NCI-H1048 (cell line): ENCODE data around the gene SYTL3.
"Not testable (repeated sequence)": the region's sequence is repeated elsewhere in the genome, so short reads cannot be mapped to it uniquely, and the experiment has no call there.

Experiments
- DNase-seq: peaks from one replicate; lab custom pipeline; 2025; lab: John Stamatoyannopoulos, UW

Gene SYTL3

DNA sequence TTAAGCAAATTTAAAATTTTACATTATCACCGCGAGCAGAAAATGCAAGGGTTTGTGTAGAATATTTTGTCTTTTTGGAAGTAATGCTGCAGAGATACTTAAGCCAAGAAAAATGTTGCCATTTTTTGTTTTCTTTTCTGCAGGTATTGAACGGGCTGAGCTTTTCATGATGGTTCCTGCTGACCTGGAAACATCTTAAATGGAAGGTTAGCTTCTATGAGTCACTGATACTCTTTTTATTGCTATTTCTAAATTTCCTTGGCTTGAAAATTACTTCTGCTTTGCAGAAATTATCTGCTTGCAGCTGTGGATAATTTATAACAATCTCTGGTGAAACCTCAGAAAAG is 12.7 kb downstream of the SYTL3 start:
- DNase-seq = no peak

DNA sequence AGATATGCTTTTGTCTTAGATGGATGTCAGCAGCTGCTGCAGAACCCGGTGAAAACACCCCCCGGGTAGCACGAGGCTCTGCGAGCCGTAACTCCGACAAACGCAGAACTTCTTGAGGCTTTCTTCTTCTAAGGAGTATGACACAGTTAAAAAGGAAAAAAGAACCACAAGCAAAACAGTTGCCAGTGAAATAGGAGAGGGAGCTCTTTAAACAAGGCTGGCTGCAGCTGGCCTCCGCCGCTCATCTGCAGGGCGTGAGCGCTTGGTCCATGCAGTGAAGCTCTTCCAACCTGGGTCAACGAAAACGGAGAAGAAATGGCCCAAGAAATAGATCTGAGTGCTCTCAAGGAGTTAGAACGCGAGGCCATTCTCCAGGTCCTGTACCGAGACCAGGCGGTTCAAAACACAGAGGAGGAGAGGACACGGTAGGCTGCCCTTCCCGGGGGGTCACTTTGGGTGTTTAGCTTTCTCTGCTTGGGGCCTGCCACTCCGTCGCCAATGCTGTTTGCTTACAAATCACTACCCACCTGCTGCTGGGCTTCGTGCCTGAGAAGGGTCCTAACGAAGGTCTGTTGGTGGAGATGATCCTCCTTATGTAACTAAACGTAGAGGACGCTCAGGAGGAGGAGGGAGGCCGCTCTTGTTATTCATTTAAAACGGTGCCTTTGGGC is 13.2 kb downstream of the SYTL3 start:
- no peak for DNase-seq

DNA sequence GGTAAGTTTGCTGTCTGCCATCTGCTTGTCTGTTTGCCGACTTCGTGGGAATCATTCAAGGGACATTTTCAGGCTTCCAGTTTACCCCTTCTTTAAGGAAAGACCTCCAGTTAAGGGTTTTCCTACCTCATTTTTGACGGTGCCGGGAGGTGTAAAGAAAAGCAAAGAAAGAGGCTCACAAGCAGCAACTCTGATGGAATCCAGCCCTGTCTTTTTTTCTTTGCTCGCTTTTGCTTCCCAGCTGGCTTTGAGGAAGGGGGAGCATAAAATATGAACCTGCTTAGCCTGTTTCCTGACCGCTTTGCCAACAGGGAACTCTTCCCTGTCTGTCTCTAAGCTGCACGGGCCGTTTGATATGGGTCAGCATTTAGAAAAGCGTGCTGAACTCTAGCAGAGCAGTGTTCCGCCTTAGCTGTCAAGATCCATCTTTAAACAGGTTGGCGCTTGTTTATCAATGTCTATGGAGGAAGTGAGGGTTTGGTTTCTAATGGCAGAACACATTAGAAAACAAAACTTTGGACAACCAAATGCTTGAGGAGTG is 13.8 kb downstream of the SYTL3 start:
- DNase-seq = no peak

DNA sequence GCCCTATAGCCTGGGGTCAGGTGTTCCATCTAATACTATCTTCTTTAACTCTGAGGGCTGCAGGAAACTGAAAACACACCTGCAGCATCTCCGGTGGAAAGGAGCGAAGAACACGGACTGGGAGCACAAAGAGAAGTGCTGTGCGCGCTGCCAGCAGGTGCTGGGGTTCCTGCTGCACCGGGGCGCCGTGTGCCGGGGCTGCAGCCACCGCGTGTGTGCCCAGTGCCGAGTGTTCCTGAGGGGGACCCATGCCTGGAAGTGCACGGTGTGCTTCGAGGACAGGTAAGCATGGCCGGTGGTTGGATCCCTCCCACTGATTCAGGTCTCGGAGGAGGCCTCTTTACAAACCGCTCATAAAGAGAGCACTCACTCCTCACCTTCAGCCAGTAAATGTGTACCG is 15.5 kb downstream of the SYTL3 start:
- DNase-seq = no peak

DNA sequence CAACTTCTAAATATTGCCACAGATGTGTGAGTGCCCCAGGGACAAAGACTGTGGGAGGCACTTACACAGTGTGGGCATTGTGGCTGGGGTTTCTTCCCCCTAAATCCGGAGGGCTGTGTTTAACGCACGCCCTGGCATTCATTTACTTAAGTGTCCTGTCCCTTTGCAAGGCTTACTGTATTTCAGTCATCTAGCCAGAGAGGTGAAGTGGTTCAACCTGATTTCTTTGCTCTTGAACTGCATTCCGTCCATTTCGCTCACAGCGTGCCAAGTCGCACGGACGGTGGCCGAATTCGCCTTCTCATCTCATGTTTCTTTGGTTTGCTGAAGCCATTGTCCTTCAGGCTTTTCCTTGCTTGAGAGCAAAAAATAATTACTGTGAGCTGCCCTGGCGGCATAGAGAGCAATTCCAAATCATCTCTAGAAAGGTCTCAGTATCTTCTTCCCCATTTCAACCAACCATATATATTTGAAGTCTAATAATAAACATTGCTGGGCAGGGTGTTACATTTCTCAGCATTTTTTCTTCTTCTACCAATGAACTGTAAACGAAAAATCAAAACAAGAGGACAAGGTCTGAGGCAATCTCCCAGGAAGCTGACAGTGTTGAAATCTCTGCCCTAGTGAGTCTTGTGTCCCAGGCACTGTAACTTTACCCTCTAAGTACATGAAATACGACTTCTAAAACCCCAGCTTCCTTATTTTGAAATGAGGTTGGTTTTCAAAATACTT is 16.9 kb downstream of the SYTL3 start:
- DNase-seq = no peak

DNA sequence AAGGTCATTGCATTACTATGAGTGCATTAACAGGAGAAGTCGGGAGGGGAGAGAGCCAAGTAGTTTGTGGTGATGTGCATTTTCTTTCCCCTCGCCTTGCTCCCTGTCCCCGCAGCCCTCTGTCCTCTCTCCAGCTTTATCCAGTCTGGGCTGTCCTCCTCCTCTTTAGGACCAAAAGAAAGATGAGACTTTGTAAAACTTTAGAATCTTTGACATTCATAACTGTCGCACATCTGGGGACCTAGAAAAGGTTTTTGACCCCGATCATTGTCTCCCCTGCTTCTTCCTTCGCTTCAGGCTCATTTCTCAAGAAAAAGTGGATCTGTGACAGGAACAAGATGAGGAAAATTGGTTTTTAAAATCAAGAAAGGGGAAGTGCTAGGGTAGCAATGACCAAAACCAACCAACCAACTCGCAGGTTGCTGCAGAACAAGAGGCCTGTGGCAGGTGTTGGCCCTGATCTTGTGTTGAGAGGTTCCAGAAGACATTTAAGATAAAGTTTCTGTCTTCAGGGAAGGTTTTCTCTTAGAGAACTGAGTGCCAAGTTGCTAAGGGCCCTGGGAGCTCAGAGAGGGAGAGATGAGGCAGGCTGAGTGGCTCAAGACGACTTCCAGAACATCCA is 17.6 kb downstream of the SYTL3 start:
- no peak for DNase-seq

DNA sequence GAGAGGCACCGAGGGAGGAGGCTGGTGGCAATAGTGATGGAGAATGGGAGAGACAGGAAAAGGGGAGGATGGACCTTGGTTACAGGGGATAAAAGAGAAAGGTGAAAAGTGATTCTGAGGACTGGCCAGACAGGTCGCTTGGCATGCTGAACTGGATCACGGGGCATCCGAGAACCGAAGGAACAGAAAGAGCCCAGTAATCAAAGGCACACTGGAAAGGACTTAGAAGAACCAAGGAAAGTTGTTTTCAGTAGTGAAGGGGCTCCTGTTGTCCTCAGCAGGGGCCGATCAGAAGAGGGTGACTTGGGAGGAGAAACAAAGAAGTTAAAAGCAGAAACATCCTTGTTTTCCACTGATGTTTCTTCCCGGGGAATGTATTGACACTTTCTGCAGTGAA is 18.9 kb downstream of the SYTL3 start:
- DNase-seq = no peak

DNA sequence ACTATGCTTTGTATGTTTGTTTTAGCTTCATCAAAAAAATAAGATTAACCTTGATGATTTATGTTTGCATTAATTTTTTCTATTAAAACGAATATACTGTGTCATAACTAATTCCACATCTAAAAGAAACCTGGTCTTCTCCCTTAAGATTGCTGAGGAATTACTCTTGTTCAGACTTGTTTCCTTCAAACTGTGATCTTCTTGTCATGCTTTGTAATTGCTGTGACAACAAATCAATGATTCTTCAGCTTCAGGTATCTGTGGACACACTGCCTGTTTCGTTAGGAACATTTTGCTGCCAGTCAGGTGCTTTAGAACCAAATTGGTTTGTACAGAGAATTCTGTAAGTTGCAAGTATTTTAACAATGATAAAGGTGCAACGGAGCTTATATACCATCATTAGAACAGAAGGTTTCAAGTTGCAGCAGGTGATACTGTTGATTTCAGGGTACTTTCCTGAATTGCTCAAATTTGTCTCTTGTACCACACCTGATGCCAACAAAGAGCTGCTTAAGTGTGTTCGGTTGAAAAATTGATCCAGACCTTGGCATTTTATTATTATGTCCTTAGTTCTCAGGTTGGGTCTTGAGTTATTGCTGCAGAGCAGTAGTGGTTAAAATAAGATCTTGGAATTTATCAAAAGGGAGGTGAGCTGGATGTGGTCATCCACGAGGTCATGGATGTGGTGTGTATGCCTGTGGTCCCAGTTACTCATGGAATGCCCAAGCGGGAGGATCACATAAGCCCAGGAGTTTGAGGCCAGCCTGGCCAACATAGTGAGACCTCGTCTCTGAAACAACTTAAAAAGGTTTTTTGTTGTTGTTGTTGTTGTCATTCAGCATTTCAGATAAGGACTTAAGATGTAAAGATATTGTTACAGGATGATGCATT is 19.5 kb downstream of the SYTL3 start:
- no peak for DNase-seq

DNA sequence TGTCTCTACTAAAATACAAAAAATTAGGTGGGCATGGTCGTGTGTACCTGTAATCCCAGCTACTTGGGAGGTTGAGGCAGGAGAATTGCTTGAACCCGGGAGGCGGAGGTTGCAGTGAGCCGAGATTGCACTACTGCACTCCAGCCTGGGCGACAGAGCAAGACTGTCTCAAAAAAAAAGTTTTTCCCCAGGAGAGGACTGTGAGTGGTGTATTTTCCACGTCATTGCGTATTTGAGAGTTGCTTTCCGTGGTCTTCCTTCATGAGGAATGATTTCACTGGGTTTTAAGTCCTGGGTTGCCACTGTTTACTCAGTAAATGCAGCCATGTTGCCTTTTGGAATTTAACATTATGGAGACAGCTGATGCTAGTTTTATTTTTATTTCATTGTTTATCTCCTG is 22.3 kb downstream of the SYTL3 start:
- DNase-seq = not testable (repeated sequence)

DNA sequence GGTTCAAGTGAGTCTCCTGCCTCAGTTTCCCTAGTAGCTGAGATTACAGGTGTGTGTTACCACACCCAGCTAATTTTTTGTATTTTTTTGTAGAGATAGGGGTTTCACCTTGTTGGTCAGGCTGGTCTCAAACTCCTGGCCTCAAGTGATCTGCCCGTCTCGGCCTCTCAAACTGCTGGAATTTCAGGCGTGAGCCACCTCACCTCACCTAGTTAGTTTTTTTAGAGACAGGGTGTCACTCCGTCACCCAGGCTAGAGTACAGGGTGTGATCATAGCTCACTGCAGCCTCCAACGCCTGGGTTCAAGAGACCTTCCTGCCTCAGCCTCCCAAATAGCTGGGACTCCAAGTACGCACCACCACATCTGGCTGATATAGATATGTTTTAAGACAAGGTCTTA is 22.9 kb downstream of the SYTL3 start:
- DNase-seq = no peak

DNA sequence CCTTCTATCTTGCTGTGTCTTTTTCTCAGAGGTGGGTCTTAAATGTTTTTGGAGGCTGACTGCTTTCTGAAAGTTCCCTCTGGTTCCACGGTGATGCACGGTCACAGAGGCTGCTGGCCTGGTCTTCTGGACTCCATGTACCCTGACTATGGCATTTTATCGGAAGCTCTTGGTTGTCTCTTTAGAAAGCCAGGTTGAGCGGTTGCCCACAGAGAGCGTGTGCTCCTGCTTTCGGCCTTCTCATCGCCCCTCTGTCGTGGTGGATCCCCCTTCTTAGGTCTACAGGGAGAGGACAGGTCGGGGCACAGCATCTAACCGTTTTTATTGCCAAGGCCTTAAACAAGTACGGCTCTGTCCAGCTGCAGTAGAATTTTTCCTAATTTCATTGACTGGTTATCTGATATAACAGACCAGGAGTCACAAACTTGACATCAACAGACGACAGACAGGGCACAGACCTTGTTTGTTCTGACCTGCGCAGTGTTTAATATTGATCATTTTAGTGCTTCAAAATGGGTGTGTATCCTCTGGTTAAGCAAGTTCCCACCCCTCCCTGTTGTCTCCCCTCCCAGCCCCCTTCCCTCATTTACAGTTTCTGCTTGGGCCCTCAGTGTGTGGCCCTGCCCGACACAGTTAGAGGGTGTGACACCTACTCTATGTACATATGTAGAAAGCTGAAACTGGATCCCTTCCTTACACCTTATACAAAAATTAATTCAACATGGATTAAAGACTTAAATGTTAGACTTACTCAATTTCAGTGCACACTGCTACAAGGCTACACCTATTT is 24.7 kb downstream of the SYTL3 start:
- DNase-seq = no peak

DNA sequence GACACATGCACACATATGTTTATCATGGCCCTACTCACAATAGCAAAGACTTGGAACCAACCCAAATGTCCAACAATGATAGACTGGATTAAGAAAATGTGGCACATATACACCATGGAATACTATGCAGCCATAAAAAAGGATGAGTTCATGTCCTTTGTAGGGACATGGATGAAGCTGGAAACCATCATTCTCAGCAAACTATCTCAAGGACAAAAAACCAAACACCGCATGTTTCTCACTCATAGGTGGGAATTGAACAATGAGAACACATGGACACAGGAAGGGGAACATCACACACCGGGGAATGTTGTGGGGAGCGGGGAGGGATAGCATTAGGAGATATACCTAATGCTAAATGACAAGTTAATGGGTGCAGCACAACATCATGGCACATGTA is 27.2 kb downstream of the SYTL3 start:
- not testable (repeated sequence) for DNase-seq

DNA sequence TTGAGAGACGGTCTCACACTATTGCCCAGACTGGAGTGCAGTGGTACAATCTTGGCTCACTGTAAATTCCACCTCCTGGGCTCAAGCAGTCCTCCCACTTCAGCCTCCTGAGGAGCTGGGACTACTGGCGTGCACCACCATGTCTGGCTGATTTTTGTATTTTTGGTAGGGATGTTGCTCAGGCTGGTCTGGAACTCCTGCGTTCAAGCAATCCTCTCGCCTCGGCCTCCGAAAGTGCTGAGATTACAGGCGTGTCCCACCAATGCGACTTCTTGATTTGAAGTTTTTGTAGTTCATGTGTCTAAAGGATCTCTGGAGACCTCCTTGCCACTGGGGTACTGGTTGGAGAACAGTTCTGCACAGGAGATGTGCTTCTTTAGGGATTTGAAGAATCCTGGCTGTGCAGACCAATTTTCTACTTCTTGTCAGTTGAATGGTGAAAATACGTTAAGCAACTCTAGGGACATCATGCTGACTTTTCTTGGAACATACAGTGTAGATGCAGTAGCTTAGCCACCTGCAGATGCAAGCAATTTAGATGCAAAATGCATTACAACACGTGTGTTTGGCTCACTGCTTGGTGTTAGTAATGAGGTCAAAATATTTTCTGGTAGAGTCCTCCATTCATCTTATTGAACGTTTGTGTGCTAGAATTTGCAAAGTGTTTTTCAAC is 28.2 kb downstream of the SYTL3 start:
- no peak for DNase-seq

DNA sequence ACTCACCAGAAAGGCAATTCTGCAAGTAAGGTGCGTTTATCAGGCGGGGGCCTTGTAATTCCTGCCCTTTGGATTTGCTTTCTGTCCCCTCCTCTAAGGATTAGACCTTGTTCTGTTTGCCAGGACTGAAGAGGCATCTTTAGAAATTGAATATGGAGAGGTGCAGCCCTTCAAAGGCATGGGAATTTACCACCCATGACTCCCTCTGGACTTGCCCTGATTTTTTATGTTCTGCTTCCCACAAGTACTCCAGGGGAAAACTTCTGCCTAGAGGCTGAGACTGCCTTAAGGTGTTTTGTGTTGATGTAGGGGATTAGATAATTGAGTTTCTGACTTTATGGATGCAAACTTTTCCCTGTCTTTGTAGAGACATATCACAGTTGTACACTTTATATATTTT is 30.2 kb downstream of the SYTL3 start:
- no peak for DNase-seq

DNA sequence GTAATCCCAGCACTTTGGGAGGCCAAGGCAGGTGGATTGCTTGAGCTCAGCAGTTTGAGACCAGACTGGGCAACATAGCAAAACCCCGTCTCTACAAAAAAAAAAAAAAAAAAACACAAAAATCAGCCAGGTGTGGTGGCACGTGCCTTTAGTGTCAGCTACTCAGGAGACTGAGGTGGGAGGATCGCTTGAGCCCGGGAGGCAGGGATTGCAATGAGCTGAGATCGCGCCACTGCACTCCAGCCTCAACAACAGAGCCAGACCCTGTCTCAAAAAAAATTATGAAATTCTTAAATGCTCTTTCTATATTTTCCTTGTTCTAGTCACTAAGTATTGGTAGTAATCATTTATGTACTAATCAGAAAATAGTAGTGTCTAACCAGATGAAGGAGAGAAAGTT is 30.6 kb downstream of the SYTL3 start:
- DNase-seq = no peak

DNA sequence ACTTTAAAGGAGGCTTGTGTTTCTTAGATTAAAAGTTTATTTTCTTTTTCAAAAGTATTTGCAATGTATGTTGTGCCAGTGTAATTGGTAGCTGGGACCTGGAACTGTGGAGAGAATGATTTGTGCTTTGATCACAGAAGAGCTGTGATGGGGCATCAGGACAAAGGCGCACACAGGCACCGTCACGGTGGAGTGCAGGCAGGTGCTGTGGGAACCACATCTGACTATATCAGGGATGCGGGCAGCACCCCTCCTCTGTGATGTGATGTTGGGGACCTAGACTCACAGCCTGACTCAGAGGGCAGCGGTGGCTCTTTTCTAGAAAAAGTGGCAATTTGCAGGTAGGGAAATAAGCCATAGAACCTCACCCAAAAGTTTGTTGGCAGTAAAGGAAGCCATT is 34.5 kb downstream of the SYTL3 start:
- DNase-seq = no peak

DNA sequence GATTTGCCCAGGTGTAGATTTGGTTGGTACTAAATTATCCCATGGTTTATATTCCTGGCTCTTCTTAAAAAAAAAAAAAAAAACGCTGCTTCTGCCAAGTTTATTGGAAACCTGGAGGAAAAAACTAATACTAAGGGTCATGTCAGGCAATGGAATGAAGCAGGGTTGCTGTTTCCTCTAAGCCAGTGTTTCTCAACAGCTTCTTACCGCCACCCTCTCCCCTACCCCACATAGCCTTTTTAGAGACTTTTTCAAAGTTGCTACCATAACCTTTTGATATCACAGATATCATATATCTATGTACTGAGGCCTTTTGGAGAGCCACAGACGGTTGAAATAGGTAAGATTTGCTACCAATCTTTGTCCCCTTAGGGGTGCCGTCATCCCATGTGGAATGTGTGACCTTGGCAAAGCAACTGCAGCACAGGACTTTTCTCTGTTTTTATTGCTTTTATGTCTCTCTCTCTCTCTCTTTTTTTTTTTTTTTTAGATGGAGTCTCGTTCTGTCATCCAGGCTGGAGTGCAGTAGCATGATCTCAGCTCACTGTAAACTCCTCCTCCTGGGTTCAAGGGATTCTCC is 35.0 kb downstream of the SYTL3 start:
- no peak for DNase-seq

DNA sequence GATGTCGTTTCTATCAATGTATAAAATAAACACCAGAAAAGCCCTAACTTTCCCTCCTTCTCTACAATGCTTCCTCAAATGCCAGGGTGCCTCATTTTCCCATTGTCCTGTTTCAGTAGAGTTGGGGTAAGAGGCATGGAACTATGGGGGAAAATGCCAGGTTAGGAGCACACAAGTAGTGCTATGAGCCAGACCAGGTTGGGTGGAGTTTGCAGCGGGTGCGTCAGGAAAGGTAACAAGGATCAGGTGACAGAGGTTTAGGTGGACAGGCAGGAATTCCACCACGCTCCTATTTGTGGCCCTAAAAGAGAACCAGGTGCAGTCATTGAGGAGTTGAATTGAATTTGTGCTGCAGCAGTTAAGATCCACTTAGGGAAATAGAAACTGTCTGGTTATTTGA is 36.5 kb downstream of the SYTL3 start:
- no peak for DNase-seq

DNA sequence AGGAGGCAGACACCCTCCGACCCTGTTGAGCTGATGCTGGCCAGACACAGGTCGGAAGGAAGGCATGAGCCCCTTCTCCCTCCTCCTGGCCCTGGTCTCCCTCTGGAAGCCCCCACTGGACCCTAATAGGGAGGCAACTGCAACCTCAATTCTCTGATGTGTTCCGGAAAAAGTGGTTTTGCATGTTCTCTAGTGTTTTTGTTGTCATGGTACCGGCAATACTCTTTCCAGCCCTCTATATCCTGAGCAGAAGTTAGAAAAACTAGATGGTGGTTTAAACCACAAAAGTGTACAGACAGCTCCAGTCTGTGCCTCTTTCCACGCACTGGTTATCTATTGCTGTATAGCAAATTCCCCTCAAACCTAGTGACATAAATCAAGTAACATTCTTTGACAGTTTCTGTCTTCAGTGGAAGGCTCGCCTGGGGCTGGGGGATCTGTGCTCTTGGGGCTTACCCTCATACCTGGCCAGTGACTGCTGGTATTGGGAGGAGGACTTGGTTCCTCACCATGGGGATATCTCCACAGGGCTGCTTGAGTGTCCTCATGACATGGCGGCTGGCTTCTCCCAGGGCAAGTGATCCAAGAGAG is 37.0 kb downstream of the SYTL3 start:
- DNase-seq = no peak

DNA sequence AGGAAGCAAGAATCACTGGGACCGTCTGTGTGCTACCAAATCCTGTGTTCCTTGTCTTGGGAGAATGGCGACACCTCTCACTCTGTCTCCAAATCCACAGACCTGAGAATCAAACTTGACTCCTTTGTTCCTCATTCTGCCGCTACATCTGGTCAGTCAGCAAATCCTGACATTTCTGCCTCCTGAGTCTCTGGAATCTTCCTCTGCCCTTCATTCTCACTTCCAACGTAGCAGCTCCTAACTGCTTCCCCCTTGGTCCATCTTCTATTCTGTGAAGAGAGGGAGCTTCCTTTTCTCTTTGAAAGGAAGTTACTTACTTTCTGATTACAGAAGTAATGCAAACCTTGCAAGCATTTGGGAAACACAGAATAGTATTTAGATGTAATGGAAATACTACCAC is 37.7 kb downstream of the SYTL3 start:
- no peak for DNase-seq
